ENCODE measurements around the gene CPM.

CPM gene

DNA sequence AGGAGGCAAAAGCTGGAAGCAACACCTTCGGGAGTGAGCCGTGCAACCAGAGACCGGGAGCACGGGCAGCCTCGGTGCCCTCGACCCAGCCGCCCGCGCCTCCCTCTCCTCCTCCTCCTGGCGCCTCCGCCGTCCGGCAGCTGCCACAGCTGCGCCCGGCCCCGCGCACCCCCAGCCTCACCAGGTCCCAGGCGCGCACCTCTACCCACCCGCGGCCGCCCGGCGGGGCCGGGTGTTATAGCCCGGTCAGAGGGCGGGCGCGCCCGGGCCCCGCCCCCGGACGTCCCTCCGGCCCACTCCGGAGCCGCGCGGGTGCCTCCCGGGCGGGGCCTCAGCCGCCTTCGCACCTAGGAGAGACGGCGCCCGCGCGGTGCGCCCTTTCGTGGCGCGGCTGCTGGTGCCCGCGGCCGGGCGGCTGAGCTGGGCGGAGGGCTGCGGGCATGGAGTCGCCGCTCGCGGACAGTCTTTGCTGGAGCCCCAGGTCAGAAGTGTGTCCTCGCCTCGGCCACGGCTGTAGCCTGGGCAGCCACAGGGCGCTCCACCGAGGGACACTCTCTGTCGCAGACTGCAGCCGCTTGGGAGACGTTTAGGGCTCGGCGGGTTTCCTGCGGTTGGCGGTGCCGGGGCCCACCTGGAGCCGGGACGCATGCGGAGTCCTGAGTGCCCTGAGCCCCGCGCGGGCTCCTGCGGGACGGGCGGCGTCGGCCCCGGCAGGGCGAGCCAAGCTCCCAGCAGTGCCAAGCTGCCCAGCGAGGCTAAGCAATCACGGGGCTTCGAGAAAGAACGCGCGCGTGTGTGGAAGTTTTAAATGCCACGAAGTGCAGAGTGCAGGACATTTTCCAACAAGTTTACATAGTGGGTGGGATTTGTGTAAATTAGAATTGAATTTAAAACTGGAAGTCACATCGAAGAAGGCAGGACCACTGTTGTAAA is at the start of gene CPM:
Gene CPM, minus strand, starts transcription at position 211 of the 933 bp plus-strand sequence. CDS start 334 bp downstream, outside the sequence.
- DNase-seq: peak in 12 of 14 donors; percentile 1 to 81 (median 59)

- no peak for DNase-seq
Observed at GRCh38 chr12:68981516-68981915, 48.5 kb upstream of the CPM start.

- no peak for DNase-seq
Observed at GRCh38 chr12:68980476-68981212, 47.7 kb upstream of the CPM start.

DNA sequence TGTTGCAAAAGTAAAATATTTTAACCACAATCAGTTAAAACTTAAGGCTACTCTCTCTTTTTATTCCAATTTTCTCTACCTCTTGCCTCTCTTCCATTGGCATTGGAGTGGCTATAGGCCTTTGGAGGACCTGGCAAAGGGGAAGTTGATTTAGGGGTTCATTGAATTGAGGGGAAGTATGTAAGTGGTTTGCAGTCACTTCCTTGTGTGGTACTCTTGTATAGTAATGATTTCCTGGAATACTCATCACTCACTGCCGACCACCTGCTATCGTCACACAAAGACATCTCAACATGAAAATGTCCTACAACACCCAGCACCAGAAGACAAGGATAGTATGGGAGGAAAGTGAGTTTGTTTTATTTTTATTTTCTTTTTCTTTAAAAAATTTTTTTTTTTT is 45.7 kb upstream of the CPM start:
- no peak for DNase-seq

DNA sequence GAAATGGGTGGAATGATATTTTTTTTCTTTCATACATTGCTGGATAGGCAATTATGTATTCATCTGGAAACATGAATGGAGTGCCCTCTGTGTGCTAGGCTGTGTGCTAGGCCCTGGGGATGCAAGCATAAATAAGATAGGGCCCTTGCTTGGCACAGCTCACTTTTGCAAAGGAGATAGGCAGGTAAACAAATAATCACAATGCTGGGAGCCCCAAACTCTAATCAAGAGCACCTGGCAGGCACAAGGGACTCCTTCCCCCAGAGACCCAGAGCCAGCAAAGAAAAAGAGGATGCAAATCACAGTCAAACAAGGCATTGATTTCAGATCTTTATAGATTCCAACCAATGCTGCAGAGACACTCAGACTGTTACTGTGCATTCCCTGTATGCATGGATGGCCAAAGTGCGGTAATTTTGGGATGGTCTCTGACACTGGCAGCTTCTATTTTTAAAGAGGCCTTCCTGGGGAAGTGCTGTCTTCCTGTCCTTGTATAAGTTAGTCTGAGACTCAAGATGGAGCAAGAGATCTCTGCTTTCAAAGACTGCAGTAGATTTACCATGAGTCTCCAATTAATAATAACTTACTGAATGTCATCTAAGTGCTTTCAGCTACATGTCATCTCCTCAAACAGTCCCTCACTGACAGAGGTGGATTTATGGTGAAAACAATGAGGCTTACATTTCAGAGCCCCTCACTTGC is 45.1 kb upstream of the CPM start:
- peak in 4 of 14 donors; percentile 9 to 34 (median 26) for DNase-seq

DNA sequence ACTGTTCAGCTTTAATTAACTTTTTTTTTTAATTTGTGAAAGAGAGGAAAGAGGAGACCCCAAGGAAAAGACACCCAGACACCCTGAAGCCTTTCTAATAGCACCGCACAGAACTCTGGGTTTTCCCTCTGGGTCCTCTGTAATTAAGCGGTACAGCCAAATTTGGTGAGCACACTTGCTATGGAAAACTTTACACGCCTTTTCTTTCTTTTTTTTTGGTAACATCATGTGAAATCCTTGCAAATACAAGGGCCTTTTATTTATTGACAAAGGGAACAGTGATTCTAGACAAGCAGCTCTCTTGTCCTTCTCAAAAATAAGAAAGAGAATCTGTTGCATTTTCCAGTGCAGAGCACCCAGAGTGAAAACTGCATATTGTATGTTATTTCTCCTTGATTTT is 44.4 kb upstream of the CPM start:
- peak in 4 of 14 donors; percentile 13 to 25 (median 20) for DNase-seq

DNA sequence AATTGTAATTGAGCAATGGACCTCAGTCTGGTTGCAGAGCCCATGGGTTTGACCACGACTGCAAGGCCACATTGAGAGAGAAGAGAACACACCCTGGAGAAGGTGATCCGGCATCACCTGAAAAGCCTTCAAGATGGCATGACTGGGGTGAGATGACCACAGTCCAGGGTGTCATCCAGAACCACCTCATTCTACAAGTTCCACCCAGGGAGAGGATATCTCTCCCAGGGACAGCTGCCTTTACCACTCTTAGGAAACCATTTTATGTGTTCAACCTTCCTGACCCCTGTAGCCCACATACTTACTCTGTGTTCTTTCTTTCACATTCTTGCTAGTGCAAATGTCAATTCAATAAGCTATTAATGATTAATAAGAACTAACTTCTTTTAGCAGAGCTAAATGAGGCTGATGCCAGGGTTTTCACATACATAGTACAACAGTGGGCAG is 43.4 kb upstream of the CPM start:
- no peak for DNase-seq

GRCh38 chr12:68975811-68976210 is 42.8 kb upstream of the CPM start:
- no peak for DNase-seq

DNA sequence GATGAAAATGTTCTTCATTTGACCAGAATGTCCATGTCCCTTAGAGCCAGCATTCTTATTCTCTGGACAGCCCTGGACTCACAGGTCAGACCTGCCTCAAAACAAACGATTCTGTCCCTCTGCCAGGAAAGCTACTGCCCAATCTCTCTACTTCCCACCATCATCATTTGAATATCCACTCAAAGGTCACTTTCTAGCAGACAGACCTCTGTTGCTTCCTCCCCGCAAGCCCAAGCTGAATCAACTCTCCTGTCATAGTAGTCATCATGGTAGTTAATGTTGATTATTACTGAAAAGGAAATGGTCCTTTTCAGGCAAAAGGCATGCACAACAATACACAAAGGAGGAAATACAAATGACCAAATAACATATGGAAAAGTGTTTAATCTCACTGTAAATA is 39.6 kb upstream of the CPM start:
- no peak for DNase-seq

DNA sequence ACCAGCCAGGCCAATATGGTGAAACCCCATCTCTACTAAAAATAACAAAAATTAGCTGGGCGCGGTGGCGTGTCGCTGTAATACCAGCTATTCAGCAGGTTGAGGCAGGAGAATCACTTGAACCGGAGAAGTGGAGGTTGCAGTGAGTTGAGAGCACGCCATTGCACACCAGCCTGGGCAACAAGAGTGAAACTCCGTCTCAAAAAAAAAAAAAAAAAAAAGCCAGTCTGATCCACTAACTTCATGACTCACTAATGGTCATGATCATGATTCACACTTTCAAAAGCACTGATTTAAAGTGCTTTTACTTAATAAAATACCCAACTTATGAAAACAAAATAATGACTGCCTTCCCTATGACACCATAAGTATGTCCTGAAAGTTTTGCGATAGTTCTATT is 38.4 kb upstream of the CPM start:
- no peak for DNase-seq

DNA sequence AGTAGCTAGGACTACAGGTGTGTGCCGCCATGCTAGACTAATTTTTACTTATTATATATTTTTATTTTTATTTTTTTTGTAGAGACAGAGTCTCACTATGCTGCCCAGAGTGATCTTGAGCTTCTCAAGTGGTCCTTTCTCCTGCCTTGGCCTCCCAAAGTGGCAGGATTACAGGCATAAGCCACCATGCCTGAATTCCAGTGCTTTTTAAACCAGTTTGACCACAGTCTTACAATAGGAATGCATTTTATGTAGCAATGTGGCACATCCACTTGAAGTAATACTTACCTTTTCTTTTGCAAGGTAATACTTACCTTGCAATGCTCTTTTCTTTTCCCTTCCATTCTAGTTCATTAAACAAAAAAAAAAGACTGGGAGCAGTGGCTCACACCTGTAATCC is 38.0 kb upstream of the CPM start:
- no peak for DNase-seq

DNA sequence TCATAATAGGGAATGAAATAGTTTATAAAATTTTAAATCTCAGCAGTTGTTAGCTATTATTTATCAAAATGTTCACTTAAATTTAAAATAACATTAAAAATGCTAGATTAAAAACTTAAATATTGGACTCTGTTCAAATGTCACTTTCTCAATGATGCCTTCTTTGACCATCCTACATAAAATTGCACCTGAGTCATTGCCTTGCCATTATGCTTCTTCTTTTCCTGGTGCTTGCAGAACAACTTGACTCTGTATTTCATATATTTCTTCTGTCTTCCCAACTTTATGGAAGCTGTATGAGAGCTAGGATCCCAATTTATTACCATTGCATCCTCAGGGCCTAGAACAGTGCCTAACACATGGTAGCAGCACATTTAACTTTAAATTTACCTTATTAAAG is 37.3 kb upstream of the CPM start:
- DNase-seq: no peak

GRCh38 chr12:68967046-68967445 is 34.1 kb upstream of the CPM start:
- no peak for DNase-seq

GRCh38 chr12:68963856-68964745 is 31.1 kb upstream of the CPM start:
- no peak for DNase-seq

GRCh38 chr12:68962877-68963855 is 30.2 kb upstream of the CPM start:
- no peak for DNase-seq

DNA sequence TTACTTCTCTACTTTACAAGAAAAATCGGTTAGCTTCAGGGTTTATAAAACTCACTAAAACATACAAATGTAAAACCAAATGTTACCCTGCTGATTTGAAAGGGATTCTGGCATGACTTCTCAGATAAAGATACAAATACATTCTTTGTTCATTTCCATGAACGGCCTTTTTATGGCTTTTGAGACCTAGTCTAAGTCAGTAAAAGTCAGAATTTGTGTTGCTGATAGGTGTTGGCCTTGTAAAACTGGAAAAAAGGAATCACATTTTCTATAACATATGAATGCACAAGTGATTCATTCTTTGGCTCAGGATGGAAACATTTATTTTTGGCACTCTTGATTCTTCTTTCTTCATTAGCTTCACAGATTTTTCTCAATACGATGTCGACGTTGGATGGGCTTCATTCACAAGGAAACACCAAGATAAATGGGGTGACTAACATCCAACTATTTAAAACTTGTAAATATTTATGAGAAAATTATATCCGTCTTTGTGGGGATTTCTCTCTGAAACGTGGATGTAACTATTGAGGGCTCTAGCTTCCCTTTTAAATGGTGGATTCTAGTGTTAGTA is 27.0 kb upstream of the CPM start:
- DNase-seq: no peak

DNA sequence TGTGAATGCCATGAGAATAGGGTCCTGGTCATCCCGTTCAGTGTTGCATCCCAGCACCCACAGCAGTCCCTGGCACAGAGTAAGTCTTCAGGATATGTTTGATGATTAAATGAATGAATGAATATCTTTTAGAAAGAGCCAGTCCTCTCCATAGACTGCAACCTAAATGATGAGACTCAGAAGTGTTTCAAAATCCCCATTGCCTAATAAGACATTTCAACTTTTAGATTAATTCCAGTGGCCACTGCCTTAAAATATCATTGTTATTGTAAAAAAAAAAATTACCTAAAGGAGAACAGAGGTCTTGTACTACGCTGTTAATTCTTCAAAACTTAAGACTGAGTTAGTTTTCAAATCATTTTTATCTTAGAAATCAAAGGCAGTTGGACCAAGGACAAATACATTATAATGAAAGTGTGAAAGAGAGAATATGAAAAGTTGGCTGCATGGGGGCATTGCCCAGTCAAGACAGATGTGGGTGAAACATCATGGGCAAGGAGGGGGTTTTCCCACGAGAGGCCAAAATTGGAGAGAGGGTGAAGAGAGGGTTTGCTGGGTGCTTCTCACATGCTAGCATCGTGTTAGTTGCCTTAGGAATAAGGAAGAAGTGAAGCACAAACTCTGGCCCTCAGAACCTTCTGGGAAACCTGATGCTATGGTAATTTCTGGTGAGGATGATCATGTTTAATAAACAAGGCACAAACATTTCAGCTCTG is 26.3 kb upstream of the CPM start:
- no peak for DNase-seq

- DNase-seq: no peak
Observed at GRCh38 chr12:68958322-68958721, 25.4 kb upstream of the CPM start.

- no peak for DNase-seq
Observed at GRCh38 chr12:68957273-68957672, 24.3 kb upstream of the CPM start.

DNA sequence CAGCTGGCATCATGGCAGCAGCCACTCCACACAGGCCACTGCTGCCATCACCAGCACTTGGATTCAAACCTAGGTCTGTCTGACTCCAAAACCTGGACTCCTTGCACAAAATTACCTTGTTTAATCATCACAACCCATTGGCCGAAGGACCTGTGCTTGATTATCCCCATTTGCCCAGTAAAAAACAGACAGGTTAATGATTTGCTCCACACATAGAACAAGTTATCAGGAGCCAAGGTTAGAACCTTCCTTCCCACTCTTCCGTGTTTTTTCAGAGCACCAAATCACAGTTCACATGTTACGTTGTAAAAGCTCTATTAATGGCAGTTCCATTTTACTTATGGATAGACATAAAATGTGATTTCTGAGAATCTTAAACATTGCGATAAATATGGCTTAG is 23.5 kb upstream of the CPM start:
- DNase-seq: no peak
